ENCODE data around the gene PTPRA. TPM values are rescaled to one million over a fixed set of nuclear protein-coding genes. Genes with fewer than 3 reads are reported as not detected.

The PTPRA gene
- total RNA-seq, 4 donors from 2014 or later, result 54.1 to 85.4 (median 67.0) TPM

GRCh38 chr20:3027987-3028386 lies 154.7 kb downstream of the PTPRA start:
- TF ChIP-seq POLR2AphosphoS5 (IDR thresholded peaks at IDR 0.05) (no peak), CTCF (IDR thresholded peaks at IDR 0.05) (no peak), EP300 (IDR thresholded peaks at IDR 0.05) (no peak), POLR2A (IDR thresholded peaks at IDR 0.05) (no peak)
- ATAC-seq, result no peak
- Histone ChIP-seq H3K4me1 (no peaks in the 10 kb centered on the region), H3K27me3 (no peaks in the 10 kb centered on the region), H3K36me3 (peaks cover 0 to 100% of the 10 kb centered on the region in 2 donors), H3K9me3 (no peaks in the 10 kb centered on the region), H3K4me3 (no peak overlapping the region), H3K27ac (no peak overlapping the region)
- 69% methylated on average over 1 of the region's 2 CpGs for WGBS, 2 donors (ENCODE audit: low coverage in 1 of 2)

- Histone ChIP-seq H3K9me3 (no peaks in the 10 kb centered on the region), H3K27ac (no peak overlapping the region), H3K36me3 (peaks cover 0 to 99% of the 10 kb centered on the region in 2 donors), H3K27me3 (no peaks in the 10 kb centered on the region), H3K4me3 (no peak overlapping the region), H3K4me1 (no peaks in the 10 kb centered on the region)
- 94 to 97% methylated on average over 3 of the region's 3 CpGs for WGBS, 2 donors (ENCODE audit: low coverage in 1 of 2)
- ATAC-seq, result no peak
- TF ChIP-seq EP300 (IDR thresholded peaks at IDR 0.05) (no peak), CTCF (IDR thresholded peaks at IDR 0.05) (no peak), POLR2A (IDR thresholded peaks at IDR 0.05) (no peak)
These were observed 158.4 kb downstream of the PTPRA start for GRCh38 chr20:3031524-3032147.

- Histone ChIP-seq H3K27ac (no peak overlapping the region), H3K9me3 (no peaks in the 10 kb centered on the region), H3K36me3 (peaks cover 0 to 99% of the 10 kb centered on the region in 2 donors), H3K4me3 (no peak overlapping the region), H3K4me1 (no peaks in the 10 kb centered on the region), H3K27me3 (no peaks in the 10 kb centered on the region)
- no peak for TF ChIP-seq CTCF (IDR thresholded peaks at IDR 0.05)
- TF ChIP-seq POLR2A (IDR thresholded peaks at IDR 0.05), result no peak
- no peak for TF ChIP-seq EP300 (IDR thresholded peaks at IDR 0.05)
- no peak for TF ChIP-seq POLR2AphosphoS5 (IDR thresholded peaks at IDR 0.05)
- no peak for ATAC-seq
- WGBS, 2 donors (ENCODE audit: low coverage in 1 of 2), result 72 to 73% methylated on average over 4 to 6 of the region's 8 CpGs
These were observed 159.3 kb downstream of the PTPRA start for GRCh38 chr20:3032624-3033023.

DNA sequence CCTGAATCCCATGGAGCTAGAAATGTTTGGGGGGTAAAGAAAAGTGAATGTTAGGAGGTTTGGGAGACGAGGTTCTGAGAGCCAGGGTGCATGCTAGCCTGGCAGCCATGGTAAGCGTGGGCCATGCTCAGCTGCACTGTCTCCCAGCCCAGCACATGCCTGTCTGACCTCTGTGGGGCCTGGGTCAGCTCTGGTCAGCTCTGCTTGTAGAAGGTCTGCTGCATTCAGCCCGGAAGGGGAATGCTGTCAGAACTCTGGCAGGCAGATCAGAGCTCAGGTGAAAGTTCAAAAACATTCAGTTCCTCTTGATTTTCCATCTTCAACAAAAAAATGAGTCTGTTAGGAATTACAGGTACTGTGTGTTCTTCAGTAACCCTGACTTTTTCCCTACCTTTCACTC lies 164.4 kb downstream of the PTPRA start:
- peaks cover 0 to 83% of the 10 kb centered on the region in 2 donors for H3K36me3 ChIP-seq

More for the DNA sequence above, 164.4 kb downstream of the PTPRA start:
- H3K27ac ChIP-seq, result no peak overlapping the region
- TF ChIP-seq POLR2AphosphoS5 (IDR thresholded peaks at IDR 0.05), result no peak
- no peak for TF ChIP-seq CTCF (IDR thresholded peaks at IDR 0.05)
- no peak for TF ChIP-seq POLR2A (IDR thresholded peaks at IDR 0.05)
- TF ChIP-seq EP300 (IDR thresholded peaks at IDR 0.05), result no peak
- WGBS, 2 donors (ENCODE audit: low coverage in 1 of 2), result 69% methylated on average over 3 of the region's 3 CpGs; no CpG with 5 or more reads in 1 of the 2 donors
- H3K9me3 ChIP-seq, result no peaks in the 10 kb centered on the region
- H3K4me1 ChIP-seq, result peaks cover 0 to 14% (median 5%) of the 10 kb centered on the region in 3 donors
- ATAC-seq, result no peak
- H3K4me3 ChIP-seq, result no peak overlapping the region
- no peaks in the 10 kb centered on the region for H3K27me3 ChIP-seq
